ENCODE results near the gene ANXA11. TPM values are rescaled to one million over a fixed set of nuclear protein-coding genes. Genes with fewer than 3 reads are reported as not detected.

Gene ANXA11
- total RNA-seq, 4 donors from 2014 or later, result 126 to 213 (median 166) TPM

DNA sequence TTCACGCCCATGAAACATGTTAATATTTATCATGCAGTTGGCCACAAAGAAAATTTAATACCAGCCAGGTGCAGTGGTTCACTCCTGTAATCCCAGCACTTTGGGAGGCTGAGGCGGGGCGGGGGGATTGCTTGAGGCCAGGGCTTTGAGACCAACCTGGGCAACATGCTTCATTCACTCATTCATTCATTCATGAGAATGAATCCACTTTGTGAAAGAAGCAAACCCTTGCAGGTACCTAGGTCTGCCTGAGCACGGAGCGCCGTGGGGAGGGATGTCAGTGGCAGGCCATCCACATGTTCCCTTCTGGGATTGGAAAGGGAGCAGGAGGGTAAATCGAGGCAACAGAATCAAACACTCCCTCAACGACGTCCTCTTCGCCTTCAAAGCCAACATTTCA lies 4.7 kb downstream of the ANXA11 start:
- peak overlapping the region; percentile 96 to 100 (median 98) for H3K27ac ChIP-seq (replicated peaks in 1 of 4)
- H3K4me1 ChIP-seq, result peaks cover 83 to 95% (median 91%) of the 10 kb centered on the region in 4 donors
- intact Hi-C loops (cut with DNase I), result no loop called here

DNA sequence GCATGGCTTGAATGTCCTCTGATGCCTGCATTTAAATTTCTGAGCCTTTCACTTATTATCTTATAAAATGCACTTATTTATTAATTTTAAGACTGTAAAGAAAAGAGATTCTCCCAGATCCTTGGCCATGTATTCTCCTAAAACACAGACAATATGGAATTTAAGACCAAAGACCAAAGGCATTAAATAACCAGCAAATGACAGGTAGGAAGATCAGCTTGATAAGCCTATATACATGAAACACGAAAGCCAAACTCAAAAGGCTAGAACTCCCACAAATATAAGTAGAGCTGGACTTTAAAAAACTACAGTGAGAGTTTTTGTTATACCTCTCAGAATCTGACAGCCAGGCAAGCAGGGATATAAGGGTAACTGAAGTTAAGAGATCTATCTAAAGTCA lies 5.1 kb downstream of the ANXA11 start:
- Histone ChIP-seq H3K9me3 (no peaks in the 10 kb centered on the region), H3K4me3 (no peak overlapping the region), H3K36me3 (peaks cover 0 to 2% (median 0%) of the 10 kb centered on the region in 4 donors), H3K27ac (replicated peaks in 1 of 4) (peak overlapping the region; percentile 96 to 100 (median 98)), H3K27me3 (no peaks in the 10 kb centered on the region), H3K4me1 (peaks cover 87 to 97% (median 94%) of the 10 kb centered on the region in 4 donors)
- no peak for DNase-seq (ENCODE audit: extremely low spot score)
- TF ChIP-seq POLR2A (IDR thresholded peaks at IDR 0.05; ENCODE audit: low read depth), result no peak
- TF ChIP-seq, protein P1, sequence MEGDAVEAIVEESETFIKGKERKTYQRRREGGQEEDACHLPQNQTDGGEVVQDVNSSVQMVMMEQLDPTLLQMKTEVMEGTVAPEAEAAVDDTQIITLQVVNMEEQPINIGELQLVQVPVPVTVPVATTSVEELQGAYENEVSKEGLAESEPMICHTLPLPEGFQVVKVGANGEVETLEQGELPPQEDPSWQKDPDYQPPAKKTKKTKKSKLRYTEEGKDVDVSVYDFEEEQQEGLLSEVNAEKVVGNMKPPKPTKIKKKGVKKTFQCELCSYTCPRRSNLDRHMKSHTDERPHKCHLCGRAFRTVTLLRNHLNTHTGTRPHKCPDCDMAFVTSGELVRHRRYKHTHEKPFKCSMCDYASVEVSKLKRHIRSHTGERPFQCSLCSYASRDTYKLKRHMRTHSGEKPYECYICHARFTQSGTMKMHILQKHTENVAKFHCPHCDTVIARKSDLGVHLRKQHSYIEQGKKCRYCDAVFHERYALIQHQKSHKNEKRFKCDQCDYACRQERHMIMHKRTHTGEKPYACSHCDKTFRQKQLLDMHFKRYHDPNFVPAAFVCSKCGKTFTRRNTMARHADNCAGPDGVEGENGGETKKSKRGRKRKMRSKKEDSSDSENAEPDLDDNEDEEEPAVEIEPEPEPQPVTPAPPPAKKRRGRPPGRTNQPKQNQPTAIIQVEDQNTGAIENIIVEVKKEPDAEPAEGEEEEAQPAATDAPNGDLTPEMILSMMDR (IDR thresholded peaks at IDR 0.05), result no peak
- TF ChIP-seq POLR2AphosphoS5 (IDR thresholded peaks at IDR 0.05), result no peak
- no peak for TF ChIP-seq EP300 (IDR thresholded peaks at IDR 0.05)
- 50% methylated on average over 1 of the region's 1 CpG for WGBS
- intact Hi-C loops (cut with DNase I), result no loop called here

More for the DNA sequence above, 4.7 kb downstream of the ANXA11 start:
- TF ChIP-seq POLR2AphosphoS5 (IDR thresholded peaks at IDR 0.05) (no peak), POLR2A (IDR thresholded peaks at IDR 0.05; ENCODE audit: low read depth) (no peak), EP300 (IDR thresholded peaks at IDR 0.05) (no peak)
- TF ChIP-seq, protein P1 (IDR thresholded peaks at IDR 0.05), result no peak
- 93% methylated on average over 10 of the region's 10 CpGs for WGBS
- no peaks in the 10 kb centered on the region for H3K27me3 ChIP-seq
- H3K36me3 ChIP-seq, result no peaks in the 10 kb centered on the region
- DNase-seq (ENCODE audit: extremely low spot score), result no peak
- H3K4me3 ChIP-seq, result no peak overlapping the region
- H3K9me3 ChIP-seq, result no peaks in the 10 kb centered on the region

DNA sequence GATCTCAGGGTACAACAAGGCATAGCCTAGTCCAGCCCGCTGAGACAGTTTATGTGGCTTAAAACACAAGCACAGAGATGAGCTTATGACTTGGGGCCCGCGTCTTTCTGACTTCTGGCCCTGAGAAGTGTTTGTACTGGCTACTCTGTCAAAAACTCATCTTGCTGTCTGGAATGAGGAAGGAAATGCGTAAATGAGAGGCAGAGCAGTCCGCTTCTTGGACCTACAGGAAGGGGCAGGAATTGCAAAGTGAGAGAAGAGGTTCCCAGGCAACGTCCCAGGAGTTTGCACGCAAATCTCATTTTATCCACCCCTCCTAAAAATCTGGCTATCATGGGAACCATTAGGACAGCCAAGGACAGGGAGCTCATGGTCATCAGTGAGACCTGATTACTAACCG lies 5.5 kb downstream of the ANXA11 start:
- intact Hi-C loops (cut with DNase I), result no loop called here
- no peaks in the 10 kb centered on the region for H3K27me3 ChIP-seq
- H3K27ac ChIP-seq (replicated peaks in 1 of 4), result peak overlapping the region; percentile 96 to 100 (median 98)
- peaks cover 0 to 6% (median 0%) of the 10 kb centered on the region in 4 donors for H3K36me3 ChIP-seq
- peaks cover 91 to 100% (median 99%) of the 10 kb centered on the region in 4 donors for H3K4me1 ChIP-seq
- WGBS, result 40% methylated on average over 8 of the region's 8 CpGs
- H3K9me3 ChIP-seq, result no peaks in the 10 kb centered on the region
- no peak overlapping the region for H3K4me3 ChIP-seq
- TF ChIP-seq POLR2A (IDR thresholded peaks at IDR 0.05; ENCODE audit: low read depth) (peak; percentile 20), POLR2AphosphoS5 (IDR thresholded peaks at IDR 0.05) (peak; percentile 66 to 71), EP300 (IDR thresholded peaks at IDR 0.05) (no peak)
- TF ChIP-seq, protein P1 (IDR thresholded peaks at IDR 0.05), result peak in 2 of 3 experiments; percentile 18 to 32
- no peak for DNase-seq (ENCODE audit: extremely low spot score)

DNA sequence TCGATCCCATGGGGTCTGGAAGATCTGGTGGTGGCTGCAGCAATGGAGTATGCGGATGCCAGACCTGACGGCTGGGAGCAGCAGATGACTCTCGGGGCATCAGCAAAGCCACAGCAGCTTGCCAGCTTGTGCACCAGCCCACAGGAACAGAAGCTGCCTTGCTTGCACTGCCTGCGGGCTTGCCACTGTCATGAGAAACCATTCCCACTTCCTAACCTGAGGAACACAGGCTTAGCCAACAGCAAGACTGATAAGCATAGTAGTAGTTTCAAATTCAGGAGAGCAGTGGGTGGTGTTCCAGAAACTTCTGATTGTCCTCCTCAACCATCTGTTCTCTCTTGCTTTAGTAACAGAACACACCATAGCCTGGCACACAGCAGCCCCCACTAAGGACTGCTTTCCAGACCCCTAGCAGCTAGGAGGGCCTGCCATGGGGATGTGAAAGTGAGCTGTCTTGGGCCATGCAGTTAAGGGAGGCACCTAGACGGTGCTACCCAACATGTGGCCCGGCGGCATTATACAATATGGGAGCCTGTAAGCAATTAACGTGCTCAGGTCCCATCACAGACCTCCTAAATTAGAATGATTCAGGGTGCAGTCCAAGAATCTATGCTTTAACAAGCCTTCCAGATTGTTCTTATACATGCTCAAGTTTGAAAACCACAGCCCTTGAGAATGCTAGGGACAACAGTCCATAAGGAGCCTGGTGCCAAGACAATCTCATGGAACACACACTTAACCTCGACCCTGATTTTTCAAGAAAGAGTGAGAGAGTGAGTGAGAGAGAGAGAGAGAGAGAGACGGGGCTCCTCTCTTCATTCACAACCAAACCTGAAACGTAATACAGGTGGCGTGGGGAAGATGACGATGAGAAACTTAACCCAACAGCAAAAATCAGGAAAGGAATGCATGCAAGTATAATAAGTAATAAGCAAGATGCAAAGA lies 7.1 kb downstream of the ANXA11 start:
- H3K27ac ChIP-seq (replicated peaks in 1 of 4), result peak overlapping the region; percentile 28 to 96 (median 64)
- TF ChIP-seq, protein P1 (IDR thresholded peaks at IDR 0.05), result no peak
- TF ChIP-seq EP300 (IDR thresholded peaks at IDR 0.05), result no peak
- TF ChIP-seq POLR2AphosphoS5 (IDR thresholded peaks at IDR 0.05), result no peak
- TF ChIP-seq POLR2A (IDR thresholded peaks at IDR 0.05; ENCODE audit: low read depth), result no peak
- H3K4me3 ChIP-seq, result no peak overlapping the region

More for the DNA sequence above, 7.1 kb downstream of the ANXA11 start:
- Histone ChIP-seq H3K9me3 (no peaks in the 10 kb centered on the region), H3K36me3 (peaks cover 0 to 11% (median 0%) of the 10 kb centered on the region in 4 donors), H3K27me3 (no peaks in the 10 kb centered on the region), H3K4me1 (peaks cover 92 to 100% (median 98%) of the 10 kb centered on the region in 4 donors)
- no peak for DNase-seq (ENCODE audit: extremely low spot score)
- WGBS, result 82% methylated on average over 9 of the region's 14 CpGs
- intact Hi-C loops (cut with DNase I), result no loop called here

All from esophagus muscularis mucosa (tissue), 4 donors.